Measurements from ENCODE around the gene DNAH8.

The DNAH8 gene

DNA sequence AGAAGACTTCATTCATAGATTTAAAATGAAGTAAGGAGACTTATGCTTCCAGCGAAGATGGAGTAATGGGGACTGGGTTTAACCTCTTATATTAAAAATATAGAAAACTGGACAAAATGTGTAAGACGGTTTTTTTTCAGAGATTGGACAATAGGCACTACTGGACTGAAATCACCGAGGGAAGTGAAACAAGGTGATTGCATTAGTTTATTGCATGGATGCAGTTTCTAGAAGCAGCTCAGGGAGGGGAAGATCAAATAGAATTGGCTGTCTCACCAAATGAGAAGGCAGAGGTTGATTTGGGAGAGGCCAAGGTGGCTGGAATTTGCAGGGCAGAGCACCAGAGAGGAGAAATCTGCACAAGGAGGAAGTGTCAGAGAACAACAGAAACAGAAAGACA is 162.6 kb downstream of the DNAH8 start:
- Histone ChIP-seq H2AFZ (ENCODE audit: low read depth, low read length, severe bottlenecking) (no peak overlapping the region), H3K9me2 (replicated peaks; ENCODE audit: insufficient read depth, low read length) (no peaks in the 10 kb centered on the region), H3K27me3 (ENCODE audit: low read length) (no peaks in the 10 kb centered on the region), H3K9me3 (ENCODE audit: insufficient read depth, low read length) (no peaks in the 10 kb centered on the region), H4K20me1 (ENCODE audit: low read depth, low read length) (no peaks in the 10 kb centered on the region), H3K4me2 (ENCODE audit: low read depth, low read length, poor library complexity, severe bottlenecking) (no peak overlapping the region), H3K9ac (ENCODE audit: low read length) (no peak overlapping the region), H3K36me3 (ENCODE audit: low read length) (no peaks in the 10 kb centered on the region), H3F3A (ENCODE audit: insufficient read depth) (no peaks in the 10 kb centered on the region), H3K27ac (ENCODE audit: low read depth, low read length) (no peak overlapping the region), H3K79me2 (ENCODE audit: insufficient read depth, low read length) (no peaks in the 10 kb centered on the region), H3K4me3 (ENCODE audit: insufficient read depth, low read length, poor library complexity, severe bottlenecking) (no peak overlapping the region)
- TF ChIP-seq CTCF (IDR thresholded peaks at IDR 0.05; ENCODE audit: insufficient read depth, low read length, poor library complexity, severe bottlenecking): no peak
- TF ChIP-seq EZH2phosphoT487 (conservative IDR thresholded peaks at IDR 0.05; ENCODE audit: low read length): no peak

DNA sequence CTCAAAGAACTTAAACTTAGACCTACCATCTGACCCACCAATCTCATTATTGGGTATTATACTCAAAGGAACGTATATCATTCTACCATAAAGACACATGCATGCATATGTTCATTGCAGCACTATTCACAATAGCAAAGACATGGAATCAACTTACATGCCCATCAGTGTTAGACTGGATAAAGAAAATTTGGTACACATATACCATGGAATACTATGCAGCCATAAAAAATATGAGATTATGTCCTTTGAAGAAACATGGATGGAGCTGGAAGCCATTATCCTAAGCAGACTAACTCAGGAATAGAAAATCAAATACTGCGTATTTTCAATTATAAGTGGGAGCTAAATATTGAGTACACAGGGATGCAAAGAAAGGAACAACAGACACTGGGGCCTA is 167.0 kb downstream of the DNAH8 start:
- Histone ChIP-seq H3K9ac (ENCODE audit: low read length) (no peak overlapping the region), H4K20me1 (ENCODE audit: low read depth, low read length) (no peaks in the 10 kb centered on the region), H3K36me3 (ENCODE audit: low read length) (no peaks in the 10 kb centered on the region), H3K9me2 (replicated peaks; ENCODE audit: insufficient read depth, low read length) (no peaks in the 10 kb centered on the region), H3K4me3 (ENCODE audit: insufficient read depth, low read length, poor library complexity, severe bottlenecking) (no peak overlapping the region), H3F3A (ENCODE audit: insufficient read depth) (no peaks in the 10 kb centered on the region), H3K79me2 (ENCODE audit: insufficient read depth, low read length) (no peaks in the 10 kb centered on the region), H3K9me3 (ENCODE audit: insufficient read depth, low read length) (no peaks in the 10 kb centered on the region), H3K27me3 (ENCODE audit: low read length) (no peaks in the 10 kb centered on the region), H2AFZ (ENCODE audit: low read depth, low read length, severe bottlenecking) (no peak overlapping the region), H3K27ac (ENCODE audit: low read depth, low read length) (no peak overlapping the region), H3K4me2 (ENCODE audit: low read depth, low read length, poor library complexity, severe bottlenecking) (no peak overlapping the region)
- no peak for TF ChIP-seq EZH2phosphoT487 (conservative IDR thresholded peaks at IDR 0.05; ENCODE audit: low read length)
- no peak for TF ChIP-seq CTCF (IDR thresholded peaks at IDR 0.05; ENCODE audit: insufficient read depth, low read length, poor library complexity, severe bottlenecking)

DNA sequence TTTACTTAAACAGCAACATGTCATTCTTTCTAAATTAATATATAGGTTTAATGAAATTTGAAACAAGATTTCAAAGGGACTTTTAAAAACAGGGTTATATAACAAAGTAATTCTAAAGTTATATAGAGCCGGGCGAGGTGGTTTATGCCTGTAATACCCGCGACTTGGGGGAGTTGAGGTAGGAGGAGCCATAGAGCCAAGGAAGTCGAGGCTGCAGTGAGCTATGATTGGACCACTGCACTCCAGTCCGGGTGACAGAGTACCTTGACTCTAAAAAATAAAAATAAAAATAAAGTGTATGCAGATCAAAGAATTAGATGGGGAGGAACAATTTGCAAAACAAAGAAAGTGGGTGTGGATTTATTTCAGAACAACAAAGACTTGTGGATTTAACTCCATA is 182.4 kb downstream of the DNAH8 start:
- no peak overlapping the region for H2AFZ ChIP-seq (ENCODE audit: low read depth, low read length, severe bottlenecking)
- H3K4me2 ChIP-seq (ENCODE audit: low read depth, low read length, poor library complexity, severe bottlenecking): no peak overlapping the region
- no peaks in the 10 kb centered on the region for H3K9me3 ChIP-seq (ENCODE audit: insufficient read depth, low read length)
- no peaks in the 10 kb centered on the region for H3K79me2 ChIP-seq (ENCODE audit: insufficient read depth, low read length)
- H3K27me3 ChIP-seq (ENCODE audit: low read length): peaks cover 2% of the 10 kb centered on the region; the same call in 1 of the 2 replicates
- no peaks in the 10 kb centered on the region for H3K9me2 ChIP-seq (replicated peaks; ENCODE audit: insufficient read depth, low read length)
- H3F3A ChIP-seq (ENCODE audit: insufficient read depth): no peaks in the 10 kb centered on the region
- no peaks in the 10 kb centered on the region for H3K36me3 ChIP-seq (ENCODE audit: low read length)
- TF ChIP-seq CTCF (IDR thresholded peaks at IDR 0.05; ENCODE audit: insufficient read depth, low read length, poor library complexity, severe bottlenecking): no peak
- no peak for TF ChIP-seq EZH2phosphoT487 (conservative IDR thresholded peaks at IDR 0.05; ENCODE audit: low read length)
- H4K20me1 ChIP-seq (ENCODE audit: low read depth, low read length): no peaks in the 10 kb centered on the region
- H3K4me3 ChIP-seq (ENCODE audit: insufficient read depth, low read length, poor library complexity, severe bottlenecking): no peak overlapping the region
- H3K27ac ChIP-seq (ENCODE audit: low read depth, low read length): no peak overlapping the region
- H3K9ac ChIP-seq (ENCODE audit: low read length): no peak overlapping the region

Data from SU-DHL-6 (cell line).